HepG2 (cell line): Measurements from ENCODE around the gene SULT4A1. TPM values are rescaled to one million over a fixed set of nuclear protein-coding genes. Genes with fewer than 3 reads are reported as not detected.

Experiments used
- ATAC-seq: fragments of 200-7000 bp; cut with Tn5 transposase; 3 replicates; pipeline ENCODE4 v1.9.1; 2020; ENCODE audit warnings: mild to moderate bottlenecking, moderate library complexity
- BruUV-seq: library from RNA; stranded (reverse); fragments of 400-500 nt; replicated peaks from 2 replicates; lab custom pipeline; 2021; lab: Mats Ljungman, UMichigan
- CTCF ChIA-PET: fragments of 300-600 bp; formaldehyde crosslinking; extraction: SDS; loops from one replicate; lab custom pipeline; 2021; ENCODE audit warnings: low total read pairs, inconsistent platforms, low intra/inter-chr PET ratio; lab: Yijun Ruan, JAX
- POLR2A ChIA-PET: fragments of 350-600 bp; sonication (Branson Sonifier 250); formaldehyde crosslinking; loops from one replicate; lab custom pipeline; 2020; ENCODE audit warnings: antibody characterized with exemption, inconsistent platforms; lab: Yijun Ruan, JAX
- DNase-seq: peaks from one replicate; pipeline ENCODE4 v3.0.0-alpha.2; 2015; ENCODE audit warnings: low spot score
- FAIRE-seq: peaks from 3 replicates; lab custom pipeline; 2011; peaks lifted over from hg19 to GRCh38; lab: Jason Lieb, UNC
- H2AFZ ChIP-seq: one replicate; pipeline ENCODE4 v1.6.1; 2011; ENCODE audit warnings: low read length, inconsistent platforms
- H3K27ac ChIP-seq: fragments of 300-600 bp; 3 replicates; pipeline ENCODE4 v1.8.0; 2011; ENCODE audit warnings: mixed run types, mild to moderate bottlenecking, mixed read lengths, low read length, inconsistent platforms; ENCODE audit not compliant: insufficient read depth; ENCODE audit errors: extremely low read length
- H3K27me3 ChIP-seq, 2 experiments: fragments of 200-600 bp in 1 of 2; 2 replicates in 1 of 2; 3 replicates in 1 of 2; pipeline versions ENCODE4 v1.6.0 to v1.8.0; 2011; ENCODE audit warnings: low read length in 2 of 2, mild to moderate bottlenecking in 2 of 2, moderate library complexity in 2 of 2, inconsistent platforms in 1 of 2; ENCODE audit not compliant: insufficient read depth in 2 of 2, control insufficient read depth in 1 of 2
- H3K36me3 ChIP-seq, 2 experiments: fragments of 200-600 bp in 1 of 2; replicated peaks in 1 of 2; 2 replicates in 1 of 2; 3 replicates in 1 of 2; pipeline versions ENCODE4 v1.5.1 to v1.8.0; 2011; ENCODE audit warnings: low read length in 2 of 2, inconsistent platforms in 1 of 2; ENCODE audit not compliant: insufficient read depth in 2 of 2, control insufficient read depth in 1 of 2
- H3K4me1 ChIP-seq: 2 replicates; pipeline ENCODE4 v1.5.1; 2012; ENCODE audit warnings: low read length, inconsistent platforms; ENCODE audit not compliant: insufficient read depth
- H3K4me2 ChIP-seq: 2 replicates; pipeline ENCODE4 v1.6.0; 2011; ENCODE audit warnings: low read depth, low read length, inconsistent platforms
- H3K4me3 ChIP-seq, 3 experiments: fragments of 200-600 bp in 1 of 3; sonication (generic), shearing (Covaris generic) in 1 of 3; replicated peaks in 1 of 3; 2 replicates each; pipeline ENCODE4 v1.5.1; 2011 to 2016; ENCODE audit warnings: low read length in 3 of 3, inconsistent platforms in 2 of 3, low read depth in 2 of 3, mild to moderate bottlenecking in 2 of 3, control low read depth in 1 of 3, mixed read lengths in 1 of 3; ENCODE audit not compliant: insufficient read depth in 1 of 3
- H3K79me2 ChIP-seq: one replicate; pipeline ENCODE4 v1.6.1; 2011; ENCODE audit warnings: low read length, inconsistent platforms; ENCODE audit not compliant: insufficient read depth
- H3K9ac ChIP-seq: 2 replicates; pipeline ENCODE4 v1.6.0; 2011; ENCODE audit warnings: mild to moderate bottlenecking, low read depth, low read length, inconsistent platforms; ENCODE audit not compliant: insufficient read depth
- H3K9me3 ChIP-seq: 2 replicates; pipeline ENCODE4 v1.5.1; 2012; ENCODE audit warnings: mild to moderate bottlenecking, low read length
- H4K20me1 ChIP-seq: 2 replicates; pipeline ENCODE4 v1.6.0; 2011; ENCODE audit warnings: inconsistent platforms, mild to moderate bottlenecking, low read length, moderate library complexity; ENCODE audit not compliant: insufficient read depth
- AGO1 ChIP-seq: fragments of 200-400 bp; formaldehyde crosslinking; IDR thresholded peaks from 2 replicates; pipeline ENCODE4 v1.6.1; 2017; ENCODE audit warnings: mild to moderate bottlenecking, low read depth, low read length, moderate library complexity; ENCODE audit not compliant: poor library complexity, severe bottlenecking
- ESRRA ChIP-seq: sonication (generic); formaldehyde crosslinking; IDR thresholded peaks from 2 replicates; pipeline ENCODE4 v1.5.1; 2020; ENCODE audit warnings: mild to moderate bottlenecking, low read depth, missing genetic modification reagents
- HOXD1 ChIP-seq: sonication (generic); formaldehyde crosslinking; IDR thresholded peaks from 2 replicates; pipeline ENCODE4 v1.5.0; 2020; ENCODE audit warnings: missing genetic modification reagents
- JUN ChIP-seq: sonication (generic); formaldehyde crosslinking; IDR thresholded peaks from 2 replicates; pipeline ENCODE4 v1.4.0; 2020; ENCODE audit warnings: mild to moderate bottlenecking, missing genetic modification reagents
- MBNL3 ChIP-seq: fragments of 250-450 bp; sonication (Bioruptor Pico); conservative IDR thresholded peaks from 2 replicates; pipeline ENCODE4 v1.8.0; 2022; ENCODE audit warnings: mild to moderate bottlenecking, inconsistent platforms
- RORA ChIP-seq: sonication (generic); formaldehyde crosslinking; IDR thresholded peaks from 2 replicates; pipeline ENCODE4 v1.5.0; 2020; ENCODE audit warnings: mild to moderate bottlenecking, missing genetic modification reagents, moderate library complexity
- SUZ12 ChIP-seq: fragments of 150-350 bp; IDR thresholded peaks from 2 replicates; pipeline ENCODE4 v1.6.1; 2014; ENCODE audit warnings: low read depth, low read length
- ZBTB38 ChIP-seq: sonication (generic); formaldehyde crosslinking; IDR thresholded peaks from 2 replicates; pipeline ENCODE4 v1.5.1; 2020; ENCODE audit warnings: mild to moderate bottlenecking, missing genetic modification reagents
- ZNF3 ChIP-seq: IDR thresholded peaks from 2 replicates; pipeline ENCODE4 v1.7.0; 2017; ENCODE audit warnings: inconsistent platforms
- ZNF615 ChIP-seq: sonication (generic); formaldehyde crosslinking; IDR thresholded peaks from 2 replicates; pipeline ENCODE4 v1.5.0; 2020; ENCODE audit warnings: mild to moderate bottlenecking, missing genetic modification reagents, borderline replicate concordance
- WGBS: methylation state at CpG from one replicate; pipeline ENCODE4 v1.1.6; 2017; ENCODE audit warnings: low lambda C conversion rate; 5-methylcytosine and 5-hydroxymethylcytosine counted together
- in situ Hi-C: cut with HindIII; loops from 2 replicates; pipeline ENCODE4 v1.10.0; 2017; ENCODE audit warnings: low pct_unique_long_range_greater_than_20kb; ENCODE audit not compliant: extremely low pct_ligation_motif_present
- intact Hi-C: fragments of 100-400 bp; cut with micrococcal nuclease; formaldehyde crosslinking; loops from one replicate; pipeline ENCODE4 v1.10.0; 2022; ENCODE audit not compliant: unreplicated experiment
- polyA plus RNA-seq, 8 experiments: library from polyadenylated mRNA; depleted of rRNA in 3 of 8; stranded (reverse) in 7 of 8; unstranded in 1 of 8; fragments of >200 nt; fragmentation: Illumina TruSeq in 4 of 8; extraction: Trizol in 4 of 8; gene quantifications; 2 replicates each; pipeline versions ENCODE4 v1.2.1 to v1.2.3, GENCODE V29; 2011 to 2016; ENCODE audit warnings: low read depth in 4 of 8, missing spikeins in 1 of 8, mixed read lengths in 1 of 8; ENCODE audit not compliant: insufficient read depth in 1 of 8
- total RNA-seq, 5 experiments: library from RNA; depleted of rRNA; stranded (reverse); fragments of >200 nt; fragmentation: Illumina TruSeq; extraction: Trizol; gene quantifications; 2 replicates each; pipeline ENCODE4 v1.2.3, GENCODE V29; 2016; ENCODE audit warnings: low read depth in 1 of 5
- TF ChIP-seq, protein P1 (sequence below): sonication (generic); formaldehyde crosslinking; IDR thresholded peaks from 2 replicates; pipeline ENCODE4 v1.4.0; 2020; ENCODE audit warnings: missing genetic modification reagents, borderline replicate concordance
- TF ChIP-seq, protein P2 (sequence below), 2 experiments: sonication (generic) in 1 of 2; formaldehyde crosslinking in 1 of 2; IDR thresholded peaks; 2 replicates each; pipeline versions ENCODE4 v1.4.0 to v1.6.1; 2018 to 2020; ENCODE audit warnings: missing genetic modification reagents in 2 of 2, borderline replicate concordance in 1 of 2, low read depth in 1 of 2, mild to moderate bottlenecking in 1 of 2, missing biosample characterization in 1 of 2

Gene SULT4A1
- total and polyA plus RNA-seq, 2 of the 13 experiments (the other 11 are each of a cell fraction or from before 2014, with no cell fraction given), result not detected

DNA sequence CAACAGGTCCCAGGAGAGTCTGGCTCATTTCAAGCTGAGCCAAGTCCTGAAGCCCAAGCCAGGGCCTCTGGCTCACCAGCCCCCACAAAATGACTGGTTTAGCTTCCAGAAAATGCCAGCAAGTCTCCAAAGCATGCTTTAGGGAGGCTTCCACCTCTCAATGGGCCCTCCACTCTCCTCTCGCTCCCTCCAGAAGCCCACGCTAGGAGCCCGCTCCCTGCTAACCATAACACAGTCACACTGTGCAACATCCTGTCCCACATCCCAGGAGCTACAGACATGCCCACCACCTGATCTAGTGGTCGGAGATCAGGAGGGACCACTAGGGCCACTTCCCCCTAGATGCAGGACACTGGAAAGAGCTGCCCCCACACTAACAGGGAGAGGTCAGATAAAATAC, 6.9 kb downstream of the SULT4A1 start:
- no peak for TF ChIP-seq SUZ12
- no peak for TF ChIP-seq ZNF3
- no peak for TF ChIP-seq AGO1
- no peak for TF ChIP-seq ZBTB38 (CRISPR knock-in tag)
- TF ChIP-seq, protein P1, sequence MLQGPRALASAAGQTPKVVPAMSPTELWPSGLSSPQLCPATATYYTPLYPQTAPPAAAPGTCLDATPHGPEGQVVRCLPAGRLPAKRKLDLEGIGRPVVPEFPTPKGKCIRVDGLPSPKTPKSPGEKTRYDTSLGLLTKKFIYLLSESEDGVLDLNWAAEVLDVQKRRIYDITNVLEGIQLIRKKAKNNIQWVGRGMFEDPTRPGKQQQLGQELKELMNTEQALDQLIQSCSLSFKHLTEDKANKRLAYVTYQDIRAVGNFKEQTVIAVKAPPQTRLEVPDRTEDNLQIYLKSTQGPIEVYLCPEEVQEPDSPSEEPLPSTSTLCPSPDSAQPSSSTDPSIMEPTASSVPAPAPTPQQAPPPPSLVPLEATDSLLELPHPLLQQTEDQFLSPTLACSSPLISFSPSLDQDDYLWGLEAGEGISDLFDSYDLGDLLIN (CRISPR knock-in tag), result no peak
- no peak for TF ChIP-seq MBNL3 (CRISPR knock-in tag)
- TF ChIP-seq JUN (CRISPR knock-in tag), result no peak
- TF ChIP-seq RORA (CRISPR knock-in tag), result no peak
- TF ChIP-seq ZNF615, result no peak
- TF ChIP-seq, protein P2, sequence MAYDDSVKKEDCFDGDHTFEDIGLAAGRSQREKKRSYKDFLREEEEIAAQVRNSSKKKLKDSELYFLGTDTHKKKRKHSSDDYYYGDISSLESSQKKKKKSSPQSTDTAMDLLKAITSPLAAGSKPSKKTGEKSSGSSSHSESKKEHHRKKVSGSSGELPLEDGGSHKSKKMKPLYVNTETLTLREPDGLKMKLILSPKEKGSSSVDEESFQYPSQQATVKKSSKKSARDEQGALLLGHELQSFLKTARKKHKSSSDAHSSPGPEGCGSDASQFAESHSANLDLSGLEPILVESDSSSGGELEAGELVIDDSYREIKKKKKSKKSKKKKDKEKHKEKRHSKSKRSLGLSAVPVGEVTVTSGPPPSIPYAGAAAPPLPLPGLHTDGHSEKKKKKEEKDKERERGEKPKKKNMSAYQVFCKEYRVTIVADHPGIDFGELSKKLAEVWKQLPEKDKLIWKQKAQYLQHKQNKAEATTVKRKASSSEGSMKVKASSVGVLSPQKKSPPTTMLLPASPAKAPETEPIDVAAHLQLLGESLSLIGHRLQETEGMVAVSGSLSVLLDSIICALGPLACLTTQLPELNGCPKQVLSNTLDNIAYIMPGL (CRISPR knock-in tag; IDR thresholded peaks at IDR 0.05; ENCODE audit: borderline replicate concordance in 1 of 2, low read depth in 1 of 2), result no peak
- TF ChIP-seq HOXD1 (CRISPR knock-in tag), result no peak
- no peak for TF ChIP-seq ESRRA (CRISPR knock-in tag)
- TF ChIP-seq, all 625 proteins: peak for 0
- no peak for DNase-seq
- Histone ChIP-seq H3K9ac (no peak overlapping the region), H4K20me1 (peaks cover 4% of the 10 kb centered on the region; the same call in 1 of the 2 replicates), H3K27me3 (peaks cover 3 to 44% of the 10 kb centered on the region in 2 experiments; a peak in 3 of 5 replicates), H3K4me2 (no peak overlapping the region), H3K9me3 (no peaks in the 10 kb centered on the region), H3K36me3 (no peaks in the 10 kb centered on the region), H3K27ac (no peak overlapping the region), H3K79me2 (no peaks in the 10 kb centered on the region), H3K4me3 (no peak overlapping the region), H2AFZ (no peak overlapping the region), H3K4me1 (no peaks in the 10 kb centered on the region)
- no peak for ATAC-seq
- intact Hi-C loops, result no loop called here
- BruUV-seq, result no TSS peak
- 11% methylated on average over 3 of the region's 4 CpGs for WGBS
- no peak for FAIRE-seq
- in situ Hi-C loops, result no loop called here
- CTCF ChIA-PET, result no interaction called here
- POLR2A ChIA-PET, result no interaction called here
